DLD1 (cell line): ENCODE data around the gene GPR173.

Experiments used
- in situ Hi-C: cut with HindIII; loops from 2 replicates; pipeline ENCODE4 v1.10.0; 2017; ENCODE audit warnings: low sequenced_read_pairs

GPR173 gene, protein sequence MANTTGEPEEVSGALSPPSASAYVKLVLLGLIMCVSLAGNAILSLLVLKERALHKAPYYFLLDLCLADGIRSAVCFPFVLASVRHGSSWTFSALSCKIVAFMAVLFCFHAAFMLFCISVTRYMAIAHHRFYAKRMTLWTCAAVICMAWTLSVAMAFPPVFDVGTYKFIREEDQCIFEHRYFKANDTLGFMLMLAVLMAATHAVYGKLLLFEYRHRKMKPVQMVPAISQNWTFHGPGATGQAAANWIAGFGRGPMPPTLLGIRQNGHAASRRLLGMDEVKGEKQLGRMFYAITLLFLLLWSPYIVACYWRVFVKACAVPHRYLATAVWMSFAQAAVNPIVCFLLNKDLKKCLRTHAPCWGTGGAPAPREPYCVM

DNA sequence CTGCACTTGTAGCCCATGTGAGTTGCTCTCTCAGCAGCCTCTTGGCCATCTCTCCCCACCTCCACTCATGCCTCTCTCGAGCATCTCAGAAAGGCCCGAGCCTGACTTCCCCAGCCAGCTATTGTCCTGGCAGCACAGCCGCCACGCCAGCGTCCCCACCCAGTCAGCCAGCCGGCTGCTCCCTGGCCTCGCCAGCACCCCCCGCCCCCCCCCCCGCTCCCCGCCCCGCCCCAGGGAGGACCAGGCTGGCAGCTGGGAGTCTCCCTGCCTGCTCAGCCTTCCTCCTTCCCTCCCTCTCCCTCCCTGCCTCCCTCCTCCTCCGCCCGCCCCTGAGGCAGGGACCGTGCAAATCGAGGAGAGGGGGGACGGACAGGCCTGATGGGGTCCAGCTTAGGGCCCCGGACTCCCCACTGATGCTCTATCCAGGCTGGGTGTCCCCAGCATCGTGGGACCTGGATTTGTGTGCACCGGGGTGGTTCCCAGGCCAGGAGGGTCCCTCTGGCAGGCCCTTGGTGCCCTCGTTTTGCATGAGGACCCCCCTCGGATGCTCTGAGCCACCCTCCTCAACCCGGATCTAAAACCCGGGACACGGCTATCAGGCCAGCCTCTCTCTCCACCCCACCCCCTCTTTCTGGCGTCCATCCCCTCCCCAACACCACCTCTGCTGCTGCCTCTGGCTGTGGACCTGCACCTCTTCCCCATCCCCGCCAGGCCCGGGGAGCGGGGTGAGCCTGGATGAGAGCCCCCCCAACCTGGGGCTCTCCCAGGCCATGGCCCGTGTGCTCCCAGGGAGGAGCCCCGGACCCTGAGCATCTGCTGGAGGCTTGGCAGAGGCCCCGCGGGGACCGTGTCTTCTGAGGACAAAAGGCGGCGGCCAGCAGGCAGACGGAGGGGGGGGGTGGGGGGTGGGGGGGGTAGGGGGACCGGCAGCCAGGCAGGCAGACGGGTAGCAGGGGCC lies at the start of gene GPR173:
Gene GPR173 (plus strand): TSS at position 621 of the 958 bp plus-strand sequence. CDS start 27,833 bp downstream, outside the sequence.
- in situ Hi-C loops = no loop called here

DNA sequence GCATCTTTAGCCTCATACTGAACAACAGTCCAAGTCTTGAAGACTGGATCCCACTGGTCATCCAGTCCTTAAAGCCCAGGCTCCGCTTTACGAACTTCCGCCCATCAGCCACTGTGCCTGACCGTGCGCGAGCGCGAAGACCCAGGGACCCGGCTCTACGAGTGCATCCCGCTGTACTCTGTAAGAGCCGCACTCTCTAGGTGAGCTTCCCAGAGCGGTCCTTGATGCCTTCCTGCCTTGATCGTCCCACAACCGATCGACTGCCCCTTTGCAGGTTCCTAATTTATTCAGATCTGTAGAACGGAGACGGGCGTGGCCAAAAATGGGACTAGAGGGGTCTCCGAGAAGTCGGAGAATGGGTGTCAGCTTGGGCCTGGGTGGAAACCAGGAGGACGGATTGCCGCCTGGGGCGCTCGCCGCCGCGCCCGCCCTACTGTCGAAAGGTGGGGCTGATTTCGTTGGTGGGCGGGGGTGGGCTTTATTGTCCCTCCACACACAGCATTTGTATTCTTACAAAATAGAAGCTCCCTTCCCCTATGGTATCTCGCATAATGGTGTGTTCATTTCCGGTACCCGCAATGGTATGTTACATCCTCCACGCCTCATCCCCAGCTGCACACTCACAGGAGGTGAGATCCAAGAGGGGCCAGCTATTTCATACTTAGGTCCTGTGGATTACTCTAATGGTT lies 48.0 kb upstream of the GPR173 start:
- in situ Hi-C loops = no loop called here

DNA sequence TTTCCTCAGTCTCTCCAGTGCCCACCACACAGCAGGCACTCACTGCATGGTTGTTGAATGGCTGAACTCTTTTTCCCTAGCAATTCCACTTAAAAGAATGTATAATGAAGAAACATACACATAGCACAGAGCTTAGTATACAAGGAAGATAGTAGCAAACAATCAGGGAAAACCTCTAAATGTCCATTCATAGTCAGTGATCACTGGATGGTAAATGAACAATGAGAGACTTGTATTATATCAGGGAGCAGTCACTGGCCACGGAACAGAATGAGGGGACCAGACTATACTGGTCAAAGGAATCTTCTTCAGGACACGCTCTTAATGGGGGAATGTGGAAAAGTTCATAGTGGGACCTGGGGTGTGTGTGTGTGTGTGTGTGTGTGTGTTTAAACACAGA lies 46.6 kb upstream of the GPR173 start:
- in situ Hi-C loops = no loop called here

DNA sequence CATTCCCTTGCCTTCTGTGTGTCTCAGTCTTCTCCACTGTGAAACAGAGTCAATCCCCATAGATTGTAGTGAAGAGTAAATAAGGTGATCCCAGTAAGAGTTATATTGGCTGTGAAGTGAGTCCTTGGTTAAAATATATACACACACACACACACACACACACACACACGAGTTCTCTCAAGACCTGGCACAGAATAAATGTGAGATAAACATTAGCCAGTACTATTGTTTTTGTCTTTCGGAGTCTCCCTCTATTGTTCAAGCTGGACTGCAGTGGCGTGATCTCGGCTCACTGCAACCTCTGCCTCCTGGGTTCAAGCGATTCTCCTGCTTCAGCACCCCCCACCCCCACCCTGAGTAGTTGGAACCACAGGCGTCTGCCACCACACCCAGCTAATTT lies 45.5 kb upstream of the GPR173 start:
- in situ Hi-C loops = no loop called here

DNA sequence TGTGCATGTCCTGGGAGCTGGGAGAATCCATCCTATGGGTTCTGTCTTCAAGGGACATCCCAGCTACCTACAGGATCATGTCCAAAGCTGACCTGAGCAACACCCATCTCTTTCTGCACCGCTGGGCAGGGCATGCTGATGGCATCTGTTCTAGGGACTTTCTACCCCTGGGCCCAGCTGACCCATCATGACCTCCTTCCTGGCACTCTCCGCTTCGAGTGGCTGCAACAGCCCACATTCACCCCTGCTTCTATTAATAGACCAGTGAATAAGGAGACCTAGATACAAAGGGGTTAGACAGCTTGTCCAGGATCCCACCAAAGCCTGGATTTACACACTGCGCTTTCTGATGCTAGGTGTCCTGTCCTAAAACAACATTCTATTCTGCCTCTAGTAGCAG lies 44.6 kb upstream of the GPR173 start:
- in situ Hi-C loops = no loop called here

DNA sequence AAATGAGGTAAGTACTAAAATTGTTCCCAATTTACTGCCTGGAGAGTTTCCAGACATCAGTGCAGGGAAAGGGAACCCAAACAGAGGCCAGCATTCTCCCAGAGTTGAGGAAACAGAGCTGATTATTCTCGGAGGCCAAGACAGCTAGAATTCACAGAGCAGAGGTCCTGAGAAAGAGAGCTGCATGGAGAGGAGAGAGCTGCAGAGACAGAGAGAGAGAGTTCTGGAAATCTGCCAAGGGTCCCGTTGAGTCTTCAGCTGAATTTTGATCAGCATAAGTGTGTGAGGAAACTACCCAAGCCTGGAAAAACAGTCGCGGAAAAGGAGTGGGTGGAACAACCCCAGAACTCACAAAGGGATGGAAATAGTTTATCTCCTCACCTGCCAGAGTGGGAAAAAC lies 43.8 kb upstream of the GPR173 start:
- in situ Hi-C loops = no loop called here

DNA sequence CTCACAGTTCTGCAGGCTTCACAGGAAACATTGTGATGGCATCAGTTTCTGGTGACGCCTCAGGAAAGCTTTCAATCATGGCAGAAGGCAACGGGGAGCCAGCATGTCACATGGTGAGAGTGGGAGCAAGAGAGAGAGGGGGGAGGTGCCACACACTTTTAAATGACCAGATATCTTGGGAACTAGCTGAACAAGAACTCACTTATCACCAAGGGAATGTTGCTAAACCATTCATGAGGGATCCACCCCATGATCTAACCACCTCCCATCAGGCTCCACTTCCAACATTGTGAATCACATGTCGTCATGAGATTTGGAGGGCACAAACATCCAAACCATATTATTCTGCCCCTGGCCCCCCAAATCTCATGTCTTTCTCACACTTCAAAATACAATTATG lies 43.3 kb upstream of the GPR173 start:
- in situ Hi-C loops = no loop called here

DNA sequence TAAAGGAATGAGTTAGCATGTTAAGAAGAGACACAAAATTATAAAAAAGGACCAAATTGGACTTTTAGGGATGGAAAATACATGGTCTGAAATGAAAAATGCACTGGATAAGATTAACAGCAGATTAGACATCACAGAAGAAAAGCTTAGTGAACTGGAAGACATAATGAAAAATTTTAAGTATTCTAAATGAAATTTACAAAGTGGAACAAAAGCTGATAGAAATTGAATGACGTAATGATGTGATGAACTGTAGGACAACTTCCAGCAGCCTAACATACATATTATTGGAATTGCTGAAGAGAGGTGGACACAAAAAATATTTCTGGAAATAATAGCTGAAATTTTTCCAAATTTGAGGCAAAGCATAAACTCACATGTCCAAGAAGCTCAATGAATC lies 39.6 kb upstream of the GPR173 start:
- in situ Hi-C loops = no loop called here

DNA sequence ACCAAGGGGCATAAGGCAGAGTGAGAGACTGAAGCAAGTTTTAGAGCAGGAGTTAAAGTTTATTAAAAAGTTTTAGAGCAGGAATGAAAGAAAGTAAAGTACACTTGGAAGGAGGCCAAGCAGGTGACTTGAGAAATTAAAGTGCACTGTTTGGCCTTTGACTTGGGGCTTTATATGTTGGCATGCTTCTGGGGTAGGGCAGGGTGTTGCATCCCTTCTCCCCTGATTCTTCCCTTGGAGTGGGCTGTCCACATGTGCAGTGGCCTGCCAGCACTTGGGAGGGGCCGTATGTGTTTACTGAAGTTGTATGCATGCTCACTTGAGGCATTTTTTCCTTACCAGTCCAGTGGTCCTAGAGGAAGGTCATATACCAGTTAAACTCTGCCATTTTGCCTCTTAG lies 35.3 kb upstream of the GPR173 start:
- in situ Hi-C loops = no loop called here

DNA sequence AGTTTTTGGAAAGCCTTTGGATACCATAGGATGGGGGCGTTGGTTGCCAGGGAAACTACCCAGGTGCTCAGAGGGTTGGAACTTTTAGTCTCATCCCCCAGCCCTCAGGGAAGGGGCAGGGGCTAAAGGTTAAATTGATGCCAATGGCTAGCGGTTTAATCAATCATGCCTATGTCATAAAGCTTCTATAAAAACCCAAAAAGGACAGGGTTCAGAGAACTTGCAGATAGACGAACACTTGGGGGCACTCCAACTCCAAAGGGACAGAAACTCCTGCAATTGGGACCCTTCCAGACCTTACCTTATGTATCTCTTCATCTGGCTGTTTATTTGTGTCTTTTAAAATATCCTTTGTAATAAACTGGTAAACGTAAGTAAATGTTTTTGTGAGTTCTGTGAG lies 30.0 kb upstream of the GPR173 start:
- in situ Hi-C loops = no loop called here

DNA sequence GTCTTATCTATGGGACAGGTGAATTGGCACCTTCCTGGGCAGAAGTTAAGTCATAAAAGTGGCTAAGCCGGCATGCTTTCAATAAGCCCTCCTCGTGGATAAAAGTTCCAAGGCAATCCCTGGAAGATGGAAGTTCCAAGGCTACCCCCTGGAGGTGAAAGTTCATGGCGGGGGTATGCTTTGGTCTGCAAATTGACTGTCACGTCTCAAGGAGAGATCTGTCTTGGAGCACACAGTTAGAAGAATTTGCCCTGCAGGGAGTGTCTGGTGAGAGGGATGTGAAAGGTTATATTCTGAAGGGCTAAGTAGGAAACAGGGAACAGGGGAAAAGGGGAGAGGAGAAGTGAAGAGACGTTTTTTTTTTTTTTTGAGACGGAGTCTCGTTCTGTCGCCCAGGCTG lies 26.2 kb upstream of the GPR173 start:
- in situ Hi-C loops = no loop called here

DNA sequence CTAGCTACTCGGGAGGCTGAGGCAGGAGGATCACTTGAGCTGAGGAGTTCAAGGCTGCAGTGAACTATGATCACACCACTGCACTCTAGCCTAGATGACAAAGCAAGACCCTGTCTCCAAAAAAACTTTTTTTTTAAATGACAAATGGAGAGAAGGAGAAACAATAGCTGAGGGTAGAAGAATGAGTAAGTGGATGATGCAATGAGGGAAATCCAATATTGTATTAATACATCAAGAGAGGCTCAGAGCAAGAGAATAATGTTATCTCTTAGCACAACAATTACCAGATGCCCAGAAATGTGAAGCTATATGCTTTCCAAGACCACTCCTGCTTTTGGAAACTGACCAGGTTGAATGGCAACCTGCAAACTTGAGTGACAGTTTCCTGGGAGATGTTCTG lies 19.9 kb upstream of the GPR173 start:
- in situ Hi-C loops = no loop called here

DNA sequence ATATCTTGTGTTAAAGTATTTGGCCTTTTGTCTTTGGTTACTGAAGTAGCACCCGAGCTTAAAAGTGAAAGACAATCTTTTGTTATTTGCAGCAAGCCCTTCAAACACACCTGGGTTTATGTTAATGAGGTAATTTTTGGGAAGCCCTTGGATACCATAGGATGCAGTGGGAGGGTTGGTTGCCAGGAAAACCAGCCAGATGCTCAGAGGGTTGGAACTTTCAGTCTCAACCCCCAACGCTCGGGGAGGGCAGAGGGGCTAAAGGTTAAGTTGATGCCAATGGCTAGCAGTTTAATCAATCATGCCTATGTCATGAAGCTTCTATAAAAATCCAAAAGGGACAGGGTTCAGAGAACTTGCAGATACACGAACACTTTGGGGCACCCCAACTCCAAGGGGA lies 17.2 kb upstream of the GPR173 start:
- in situ Hi-C loops = no loop called here

DNA sequence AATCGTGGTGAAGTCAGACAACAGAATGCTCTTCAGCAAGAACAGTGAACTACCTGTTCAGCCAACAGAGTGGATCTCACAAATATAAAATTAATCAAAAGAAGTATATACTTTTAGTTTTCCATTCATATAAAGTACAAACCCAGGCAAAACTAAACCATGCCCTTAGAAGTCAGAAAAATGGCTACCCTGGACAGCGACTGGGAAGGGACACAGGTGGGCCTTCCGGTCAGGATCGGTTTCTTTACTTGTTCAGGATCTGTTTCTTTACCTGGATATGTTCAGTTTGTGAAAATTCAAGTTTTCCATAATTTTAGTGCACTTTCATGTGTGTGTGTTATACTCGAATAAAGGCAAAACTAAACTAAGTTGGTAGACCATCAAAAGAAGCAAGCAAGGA lies 12.4 kb upstream of the GPR173 start:
- in situ Hi-C loops = no loop called here

DNA sequence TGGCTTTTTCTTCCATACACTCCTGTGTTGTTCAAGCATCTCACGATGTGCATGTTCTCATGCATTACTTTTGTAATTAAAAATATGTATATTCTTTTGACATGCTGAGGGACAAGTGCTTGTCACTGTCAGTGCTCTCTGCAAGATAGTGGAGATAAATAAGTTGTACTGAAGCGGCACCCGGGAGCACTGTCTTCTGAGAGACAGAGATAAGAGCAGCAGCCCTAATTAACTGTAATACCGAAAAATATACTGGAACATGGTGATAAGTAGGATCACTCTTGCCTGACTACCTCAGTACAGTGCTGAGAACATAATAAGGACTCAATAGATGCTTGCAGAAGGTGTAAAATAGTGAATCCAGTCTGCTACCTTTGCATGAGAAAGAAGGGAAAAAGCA lies 9.4 kb upstream of the GPR173 start:
- in situ Hi-C loops = no loop called here

DNA sequence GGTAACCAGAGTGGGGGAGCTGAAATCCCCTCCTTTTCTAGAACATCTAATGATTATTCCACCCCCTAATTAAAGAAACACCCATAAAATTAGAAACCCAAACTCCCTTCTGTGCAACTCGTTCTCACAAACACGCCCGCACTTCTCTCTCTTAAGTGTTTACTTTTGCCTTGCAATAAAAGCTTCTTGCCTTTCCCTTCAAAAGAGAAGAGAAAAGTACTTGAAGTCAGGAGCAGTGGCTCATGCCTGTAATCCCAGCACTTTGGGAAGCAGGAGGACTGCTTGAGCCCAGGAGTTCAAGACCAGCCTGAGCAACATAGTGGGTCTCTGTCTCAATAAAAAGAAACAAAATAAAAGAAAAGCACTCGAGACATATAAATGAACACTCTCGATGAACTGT lies 3.6 kb upstream of the GPR173 start:
- in situ Hi-C loops = no loop called here

DNA sequence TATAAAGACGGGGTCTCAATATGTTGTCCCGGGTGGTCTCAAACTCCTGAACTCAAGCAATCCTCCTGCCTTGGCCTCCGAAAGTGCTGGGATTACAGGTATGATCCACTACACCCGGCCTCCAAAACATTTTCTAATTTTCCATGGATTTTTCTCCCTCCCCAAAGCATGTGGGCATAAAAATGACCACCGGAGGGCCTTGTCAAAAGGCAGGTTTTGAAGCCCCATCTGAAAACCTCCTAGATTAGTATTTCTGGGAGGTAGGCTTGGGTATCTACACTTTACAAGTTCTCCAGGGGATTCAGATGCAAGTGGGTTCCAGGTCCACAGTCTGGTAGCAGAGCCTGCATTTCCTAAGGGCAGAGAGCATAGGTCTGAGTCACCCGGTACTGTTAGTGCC lies 1.4 kb upstream of the GPR173 start:
- in situ Hi-C loops = no loop called here

DNA sequence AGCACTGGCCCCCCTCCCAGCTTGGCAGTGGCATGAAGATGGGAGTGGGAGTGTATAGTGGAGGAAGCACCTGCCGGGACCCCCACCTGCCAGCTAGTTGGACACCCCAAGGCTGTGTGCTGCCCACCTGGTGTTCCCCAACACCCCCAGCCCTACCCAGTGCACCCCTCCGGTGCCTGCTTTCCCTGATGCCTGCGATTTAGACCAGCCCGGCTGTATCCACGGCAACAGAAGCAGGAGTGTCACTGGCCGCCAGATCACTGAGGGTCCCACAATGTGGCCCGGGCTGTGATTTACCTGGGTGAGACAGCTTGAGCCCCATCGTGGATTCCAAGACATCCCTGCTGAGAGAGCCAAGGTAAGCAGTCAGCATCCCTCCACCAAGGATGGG lies 533 bp downstream of the GPR173 start:
- in situ Hi-C loops = no loop called here

DNA sequence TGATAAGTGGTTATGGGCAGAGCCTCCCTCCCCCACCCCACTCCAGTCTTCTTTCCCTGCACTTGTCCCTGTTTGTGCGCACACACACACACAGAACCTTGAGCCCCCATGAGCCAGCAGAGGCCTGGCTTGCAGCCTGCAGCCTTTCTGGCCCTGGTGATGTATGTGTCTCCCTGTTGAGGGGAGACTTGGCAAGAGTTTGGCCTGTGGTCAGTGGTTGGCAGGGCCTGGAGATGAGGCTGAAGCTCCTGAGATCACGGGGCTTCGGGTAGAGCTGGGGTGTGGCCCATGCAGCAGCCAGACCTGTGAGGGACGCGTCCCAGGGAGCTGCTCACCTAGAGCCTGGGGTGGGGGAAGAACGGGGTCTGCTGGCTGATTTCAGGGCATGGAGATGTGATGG lies 2.3 kb downstream of the GPR173 start:
- in situ Hi-C loops = no loop called here

DNA sequence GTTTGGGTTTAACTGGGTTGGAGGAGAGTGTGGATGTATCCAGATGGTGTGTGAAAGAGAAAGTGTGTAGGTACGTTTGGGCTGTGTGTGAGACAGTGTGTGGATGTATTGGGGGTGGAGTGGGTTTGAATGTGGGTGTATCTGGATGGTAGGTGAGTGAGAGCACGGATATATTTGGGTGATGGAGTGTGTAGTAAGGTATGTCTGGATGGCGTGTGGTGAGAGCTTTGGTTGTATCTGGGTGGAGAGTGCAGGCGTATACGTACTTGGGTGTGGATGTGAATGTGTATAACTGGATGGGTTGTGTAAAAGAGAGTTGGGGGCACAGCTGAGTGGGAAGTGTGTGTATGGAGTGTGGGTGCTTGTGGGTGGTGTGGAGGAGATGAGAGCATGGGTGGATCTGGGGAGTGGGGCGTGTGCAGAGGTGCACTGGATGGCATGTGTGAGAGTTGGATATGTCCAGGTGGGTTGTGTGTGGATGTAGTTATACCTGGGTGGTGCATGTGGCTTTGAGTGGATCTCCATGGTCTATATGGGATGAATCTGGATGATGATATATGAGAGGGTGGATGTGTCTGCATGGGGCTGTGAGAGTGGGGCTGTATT lies 6.8 kb downstream of the GPR173 start:
- in situ Hi-C loops = no loop called here

DNA sequence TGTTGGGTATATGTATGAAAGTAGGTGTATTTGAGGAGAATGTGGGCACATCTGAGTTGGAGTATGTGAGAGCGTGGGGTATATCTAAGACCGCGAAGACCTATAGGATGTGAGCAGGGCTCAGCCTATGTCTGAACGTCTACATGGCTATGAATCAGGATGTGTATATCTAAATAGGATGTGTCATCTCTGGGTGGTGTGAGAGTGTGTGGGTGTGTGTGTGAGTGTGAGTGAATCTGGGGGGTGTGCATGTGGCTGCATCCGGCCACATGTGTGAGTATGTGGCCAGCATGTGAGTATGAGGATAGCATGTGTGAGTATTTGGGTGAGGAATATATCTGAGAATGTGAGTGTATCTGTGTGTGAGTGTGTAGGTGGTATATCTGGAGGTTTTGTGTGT lies 7.7 kb downstream of the GPR173 start:
- in situ Hi-C loops = no loop called here
